Measurements from ENCODE around the gene OR1L4.

OR1L4 gene, protein sequence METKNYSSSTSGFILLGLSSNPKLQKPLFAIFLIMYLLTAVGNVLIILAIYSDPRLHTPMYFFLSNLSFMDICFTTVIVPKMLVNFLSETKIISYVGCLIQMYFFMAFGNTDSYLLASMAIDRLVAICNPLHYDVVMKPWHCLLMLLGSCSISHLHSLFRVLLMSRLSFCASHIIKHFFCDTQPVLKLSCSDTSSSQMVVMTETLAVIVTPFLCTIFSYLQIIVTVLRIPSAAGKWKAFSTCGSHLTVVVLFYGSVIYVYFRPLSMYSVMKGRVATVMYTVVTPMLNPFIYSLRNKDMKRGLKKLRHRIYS

GRCh38 chr9:122723690-122724089 lies at the start of gene OR1L4:
TSS of gene OR1L4 (plus strand) at chr9:122723990. CDS start at chr9:122723990, 0 bp downstream.
- peaks cover 15% of the 10 kb centered on the region for H3K27me3 Mint-ChIP-seq
- peaks cover 33% of the 10 kb centered on the region for H3K9me3 Mint-ChIP-seq
- no peak within 1 kb of the TSS for H3K27ac Mint-ChIP-seq (ENCODE audit: low read depth)
- DNase-seq (ENCODE audit: low spot score in 2 of 2) (no peak), ATAC-seq (replicated peaks; ENCODE audit: extremely low read depth, poor library complexity, severe bottlenecking) (no peak)
- H3K4me1 Mint-ChIP-seq, result no peaks in the 10 kb centered on the region
- peaks cover 1% of the 10 kb centered on the region for H3K36me3 Mint-ChIP-seq (ENCODE audit: insufficient read depth)
- no peak within 1 kb of the TSS for H3K4me3 Mint-ChIP-seq

DNA sequence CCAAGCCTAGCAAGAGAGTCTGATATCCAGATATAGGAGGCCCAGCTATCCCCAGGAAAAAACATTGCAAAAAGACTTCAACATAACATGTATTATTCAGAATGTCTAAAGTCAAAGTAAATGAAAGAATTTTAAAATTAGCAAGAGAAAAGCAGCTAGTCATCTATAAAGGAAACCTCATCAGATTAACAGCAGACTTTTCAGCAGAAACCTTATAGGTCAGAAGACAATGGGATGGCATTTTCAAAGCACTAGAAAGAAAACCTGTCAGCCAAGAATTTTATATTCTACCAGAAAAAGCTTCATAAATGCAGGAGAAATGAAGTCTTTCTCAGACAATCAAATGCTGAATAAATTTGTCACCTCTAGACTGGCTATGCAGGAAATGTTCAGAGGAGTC lies 38.9 kb upstream of the OR1L4 start:
- Mint-ChIP-seq H3K4me1 (no peaks in the 10 kb centered on the region), H3K27ac (ENCODE audit: low read depth) (no peak overlapping the region), H3K9me3 (peaks cover 38% of the 10 kb centered on the region), H3K27me3 (peaks cover 47% of the 10 kb centered on the region), H3K36me3 (ENCODE audit: insufficient read depth) (peaks cover 4% of the 10 kb centered on the region), H3K4me3 (no peak overlapping the region)
- ATAC-seq (replicated peaks; ENCODE audit: extremely low read depth, poor library complexity, severe bottlenecking) (no peak), DNase-seq (ENCODE audit: low spot score in 2 of 2) (no peak)

DNA sequence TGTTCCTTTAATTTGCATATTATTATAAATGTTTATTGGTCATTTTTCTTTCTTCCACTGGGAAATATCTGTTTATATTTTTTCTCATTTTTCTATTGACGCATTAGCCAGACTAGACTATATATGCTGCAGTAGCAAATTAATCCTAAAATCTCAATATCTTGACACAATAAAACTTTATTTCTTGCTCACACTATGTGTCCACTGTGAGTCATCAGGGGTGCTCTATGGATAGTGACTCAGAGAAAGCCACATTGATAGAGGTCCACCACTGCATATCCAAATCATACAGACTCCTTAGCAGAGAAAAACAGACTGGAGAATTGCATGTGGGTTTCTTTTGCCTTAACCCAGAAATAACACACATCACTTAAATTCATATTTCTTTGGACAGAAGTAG lies 28.1 kb upstream of the OR1L4 start:
- H3K4me1 Mint-ChIP-seq, result no peaks in the 10 kb centered on the region
- no peak overlapping the region for H3K27ac Mint-ChIP-seq (ENCODE audit: low read depth)
- peaks cover 15% of the 10 kb centered on the region for H3K9me3 Mint-ChIP-seq
- H3K36me3 Mint-ChIP-seq (ENCODE audit: insufficient read depth), result no peaks in the 10 kb centered on the region
- no peak for ATAC-seq (replicated peaks; ENCODE audit: extremely low read depth, poor library complexity, severe bottlenecking)
- no peak for DNase-seq (ENCODE audit: low spot score in 2 of 2)
- peaks cover 20% of the 10 kb centered on the region for H3K27me3 Mint-ChIP-seq
- H3K4me3 Mint-ChIP-seq, result no peak overlapping the region

DNA sequence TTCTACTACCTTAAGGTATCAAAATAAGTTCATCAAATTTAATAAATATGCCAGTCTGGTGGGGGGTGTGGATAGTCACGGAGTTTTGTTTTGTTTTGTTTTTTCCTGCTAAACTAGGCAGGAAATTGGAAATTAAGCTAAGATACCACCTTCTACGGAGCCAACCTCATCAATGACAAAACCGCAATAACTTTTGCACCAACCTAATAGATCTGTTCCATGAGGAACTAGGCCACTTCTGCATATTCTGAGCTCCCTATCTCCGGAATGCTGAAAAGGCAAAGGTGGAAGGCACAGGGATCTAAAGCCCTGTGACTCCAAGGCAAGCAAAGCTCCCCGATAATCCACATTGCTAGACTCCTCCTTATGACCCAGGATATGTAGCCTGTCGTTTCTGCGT lies 5.8 kb upstream of the OR1L4 start:
- peaks cover 8% of the 10 kb centered on the region for H3K27me3 Mint-ChIP-seq
- H3K4me3 Mint-ChIP-seq, result no peak overlapping the region
- ATAC-seq (replicated peaks; ENCODE audit: extremely low read depth, poor library complexity, severe bottlenecking) (no peak), DNase-seq (ENCODE audit: low spot score in 2 of 2) (no peak)
- H3K36me3 Mint-ChIP-seq (ENCODE audit: insufficient read depth), result peaks cover 1% of the 10 kb centered on the region
- peaks cover 13% of the 10 kb centered on the region for H3K9me3 Mint-ChIP-seq
- no peaks in the 10 kb centered on the region for H3K4me1 Mint-ChIP-seq
- no peak overlapping the region for H3K27ac Mint-ChIP-seq (ENCODE audit: low read depth)

DNA sequence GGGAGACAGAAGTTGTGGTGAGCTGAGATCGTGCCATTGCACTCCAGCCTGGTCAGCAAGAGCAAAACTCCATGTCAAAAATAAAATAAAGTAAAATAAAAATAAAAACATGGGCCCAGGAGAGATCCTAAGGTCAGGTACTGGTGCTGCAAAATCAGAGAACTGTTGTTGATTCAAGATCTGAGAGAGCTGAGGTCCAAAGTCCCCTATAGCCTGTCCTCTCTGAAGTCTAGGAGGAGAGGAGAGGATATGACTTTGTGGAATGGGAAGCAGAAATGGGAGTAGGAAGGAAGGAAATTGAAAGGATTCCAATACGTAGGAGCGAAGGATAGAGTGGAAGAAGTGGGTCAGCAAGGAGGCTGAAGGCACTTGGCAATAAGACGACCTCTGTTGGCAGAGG lies 4.6 kb upstream of the OR1L4 start:
- peaks cover 21% of the 10 kb centered on the region for H3K9me3 Mint-ChIP-seq

GRCh38 chr9:122742003-122742402 lies 18.2 kb downstream of the OR1L4 start, which contains the start of gene OR1L6:
TSS of gene OR1L6 (plus strand) at chr9:122742303. CDS start at chr9:122749848, 7,545 bp downstream.
- peaks cover 5% of the 10 kb centered on the region for H3K9me3 Mint-ChIP-seq
- H3K27ac Mint-ChIP-seq (ENCODE audit: low read depth), result no peak within 1 kb of the TSS
- DNase-seq (ENCODE audit: low spot score in 2 of 2) (no peak), ATAC-seq (replicated peaks; ENCODE audit: extremely low read depth, poor library complexity, severe bottlenecking) (no peak)
- no peaks in the 10 kb centered on the region for H3K36me3 Mint-ChIP-seq (ENCODE audit: insufficient read depth)
- no peak within 1 kb of the TSS for H3K4me3 Mint-ChIP-seq
- peaks cover 15% of the 10 kb centered on the region for H3K27me3 Mint-ChIP-seq
- no peaks in the 10 kb centered on the region for H3K4me1 Mint-ChIP-seq

More for the DNA sequence above, 4.6 kb upstream of the OR1L4 start:
- Mint-ChIP-seq H3K27ac (ENCODE audit: low read depth) (no peak overlapping the region), H3K4me3 (no peak overlapping the region), H3K4me1 (no peaks in the 10 kb centered on the region), H3K27me3 (peaks cover 9% of the 10 kb centered on the region), H3K36me3 (ENCODE audit: insufficient read depth) (peaks cover 1% of the 10 kb centered on the region)
- DNase-seq (ENCODE audit: low spot score in 2 of 2), result no peak
- no peak for ATAC-seq (replicated peaks; ENCODE audit: extremely low read depth, poor library complexity, severe bottlenecking)

GRCh38 chr9:122754825-122755224 lies 31.0 kb downstream of the OR1L4 start:
- ATAC-seq (replicated peaks; ENCODE audit: extremely low read depth, poor library complexity, severe bottlenecking), result no peak
- Mint-ChIP-seq H3K4me3 (no peak overlapping the region), H3K27me3 (peaks cover 21% of the 10 kb centered on the region), H3K9me3 (peaks cover 16% of the 10 kb centered on the region), H3K36me3 (ENCODE audit: insufficient read depth) (no peaks in the 10 kb centered on the region), H3K27ac (ENCODE audit: low read depth) (no peak overlapping the region), H3K4me1 (no peaks in the 10 kb centered on the region)
- no peak for DNase-seq (ENCODE audit: low spot score in 2 of 2)

- H3K4me1 Mint-ChIP-seq, result no peaks in the 10 kb centered on the region
Measured at GRCh38 chr9:122767817-122768216, 44.0 kb downstream of the OR1L4 start.

More at GRCh38 chr9:122767817-122768216, 44.0 kb downstream of the OR1L4 start:
- H3K27ac Mint-ChIP-seq (ENCODE audit: low read depth), result no peak overlapping the region
- peaks cover 18% of the 10 kb centered on the region for H3K9me3 Mint-ChIP-seq
- ATAC-seq (replicated peaks; ENCODE audit: extremely low read depth, poor library complexity, severe bottlenecking), result no peak
- DNase-seq (ENCODE audit: low spot score in 2 of 2), result no peak
- no peak overlapping the region for H3K4me3 Mint-ChIP-seq
- H3K27me3 Mint-ChIP-seq, result peaks cover 24% of the 10 kb centered on the region
- no peaks in the 10 kb centered on the region for H3K36me3 Mint-ChIP-seq (ENCODE audit: insufficient read depth)

All from central memory CD8-positive, alpha-beta T cell (primary cell).